GM21526 (cell line): Measurements from ENCODE around the gene ANK2.

ENCODE experiments used
- ATAC-seq: cut with Tn5 transposase; IDR thresholded peaks from one replicate; pipeline ENCODE4 v1.9.1; 2021; ENCODE audit warnings: moderate library complexity; ENCODE audit not compliant: unreplicated experiment, low FRiP score

Gene ANK2

GRCh38 chr4:113325876-113326615 is 276.6 kb downstream of the ANK2 start:
- no peak for ATAC-seq

DNA sequence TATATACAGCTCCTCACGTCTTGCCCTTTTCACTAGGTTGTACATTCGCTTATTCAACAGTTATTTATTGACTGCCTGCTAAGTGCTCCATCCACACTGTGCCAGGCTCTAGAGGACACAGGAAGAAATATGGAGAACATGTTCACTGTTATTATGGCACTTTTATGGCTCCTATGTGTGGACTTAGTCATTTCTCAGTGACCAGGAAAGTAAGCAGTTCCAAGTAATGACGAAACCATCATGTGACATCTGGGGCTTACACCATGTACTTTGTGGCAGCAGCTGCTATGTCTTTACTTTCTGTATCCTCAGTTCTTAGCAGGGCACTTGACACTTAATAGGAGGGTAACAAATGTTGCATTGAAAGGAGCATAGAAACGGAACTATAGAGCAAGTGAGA is 278.0 kb downstream of the ANK2 start:
- no peak for ATAC-seq

- no peak for ATAC-seq
These were observed 279.1 kb downstream of the ANK2 start for GRCh38 chr4:113328514-113328913.

DNA sequence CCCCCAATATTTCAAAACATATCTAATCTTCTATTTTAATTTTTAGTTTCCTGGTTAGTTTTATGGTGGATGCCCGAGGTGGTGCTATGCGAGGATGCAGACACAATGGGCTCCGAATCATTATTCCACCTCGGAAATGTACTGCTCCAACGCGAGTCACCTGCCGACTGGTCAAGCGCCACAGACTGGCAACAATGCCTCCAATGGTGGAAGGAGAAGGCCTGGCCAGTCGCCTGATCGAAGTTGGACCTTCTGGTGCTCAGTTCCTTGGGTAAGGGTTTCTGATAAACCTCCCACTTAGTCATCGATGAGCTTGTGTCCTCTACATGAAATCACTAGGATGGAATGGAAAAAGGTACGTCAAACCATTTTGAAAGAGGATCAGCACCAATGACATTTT is 280.7 kb downstream of the ANK2 start:
- no peak for ATAC-seq

- no peak for ATAC-seq
These were observed 282.4 kb downstream of the ANK2 start for GRCh38 chr4:113331811-113332210.

GRCh38 chr4:113332701-113333100 is 283.2 kb downstream of the ANK2 start:
- ATAC-seq, result no peak

DNA sequence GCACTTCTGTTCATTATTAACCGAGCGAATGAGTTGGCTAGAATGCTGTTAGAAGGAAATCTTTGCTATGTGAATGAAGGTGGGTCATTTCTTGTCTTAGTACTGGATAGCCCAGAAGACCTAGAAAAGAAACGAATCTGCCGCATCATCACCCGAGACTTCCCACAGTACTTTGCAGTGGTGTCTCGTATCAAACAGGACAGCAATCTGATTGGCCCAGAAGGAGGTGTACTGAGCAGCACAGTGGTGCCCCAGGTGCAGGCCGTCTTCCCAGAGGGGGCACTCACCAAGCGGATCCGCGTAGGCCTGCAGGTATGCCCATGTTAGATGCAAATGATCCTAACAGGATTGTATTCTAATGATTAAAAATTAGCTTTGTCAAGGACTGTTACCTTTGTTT is 286.3 kb downstream of the ANK2 start:
- no peak for ATAC-seq

- no peak for ATAC-seq
These were observed 287.1 kb downstream of the ANK2 start for GRCh38 chr4:113336556-113336955.

- ATAC-seq, result no peak
These were observed 290.0 kb downstream of the ANK2 start for GRCh38 chr4:113339430-113339813.

- ATAC-seq, result no peak
These were observed 294.6 kb downstream of the ANK2 start for GRCh38 chr4:113344100-113344499.

DNA sequence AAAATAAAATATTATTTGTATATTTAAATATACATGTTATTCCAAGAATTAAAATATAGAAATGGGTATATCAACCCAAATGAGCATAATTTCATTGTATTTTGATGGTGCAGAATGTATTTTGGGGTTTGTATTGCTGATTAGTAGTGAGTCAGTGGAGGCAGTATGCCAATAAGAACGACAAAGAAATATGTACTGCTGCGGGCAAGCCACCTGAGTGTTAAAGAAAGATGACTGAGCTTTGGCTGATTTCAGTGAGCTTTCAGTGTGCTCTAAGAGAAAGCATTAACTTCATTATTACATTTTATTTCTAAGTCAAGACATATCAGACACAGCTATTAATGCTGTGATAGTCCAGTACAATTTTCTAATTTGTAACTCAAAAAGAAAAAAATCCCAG is 297.8 kb downstream of the ANK2 start:
- no peak for ATAC-seq

- no peak for ATAC-seq
These were observed 300.0 kb downstream of the ANK2 start for GRCh38 chr4:113349430-113349829.

DNA sequence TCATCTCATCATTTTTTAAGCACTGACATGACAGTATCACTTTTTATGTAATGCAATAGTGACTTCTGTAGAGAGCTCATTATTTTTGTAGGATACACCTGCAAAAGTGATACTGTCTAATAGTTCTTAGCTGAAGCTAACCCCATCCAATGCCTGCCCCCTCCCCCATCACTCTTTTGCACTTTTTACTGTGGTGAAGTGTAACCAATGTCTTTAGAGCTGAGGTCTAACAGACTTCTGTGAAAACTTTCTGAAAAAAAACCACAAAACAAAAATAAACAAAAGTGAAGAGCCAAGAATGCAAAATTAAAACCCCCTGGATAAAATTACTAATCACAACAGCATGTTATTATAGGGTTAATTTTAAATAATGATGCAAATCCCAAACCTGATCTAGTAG is 301.1 kb downstream of the ANK2 start:
- ATAC-seq, result no peak

DNA sequence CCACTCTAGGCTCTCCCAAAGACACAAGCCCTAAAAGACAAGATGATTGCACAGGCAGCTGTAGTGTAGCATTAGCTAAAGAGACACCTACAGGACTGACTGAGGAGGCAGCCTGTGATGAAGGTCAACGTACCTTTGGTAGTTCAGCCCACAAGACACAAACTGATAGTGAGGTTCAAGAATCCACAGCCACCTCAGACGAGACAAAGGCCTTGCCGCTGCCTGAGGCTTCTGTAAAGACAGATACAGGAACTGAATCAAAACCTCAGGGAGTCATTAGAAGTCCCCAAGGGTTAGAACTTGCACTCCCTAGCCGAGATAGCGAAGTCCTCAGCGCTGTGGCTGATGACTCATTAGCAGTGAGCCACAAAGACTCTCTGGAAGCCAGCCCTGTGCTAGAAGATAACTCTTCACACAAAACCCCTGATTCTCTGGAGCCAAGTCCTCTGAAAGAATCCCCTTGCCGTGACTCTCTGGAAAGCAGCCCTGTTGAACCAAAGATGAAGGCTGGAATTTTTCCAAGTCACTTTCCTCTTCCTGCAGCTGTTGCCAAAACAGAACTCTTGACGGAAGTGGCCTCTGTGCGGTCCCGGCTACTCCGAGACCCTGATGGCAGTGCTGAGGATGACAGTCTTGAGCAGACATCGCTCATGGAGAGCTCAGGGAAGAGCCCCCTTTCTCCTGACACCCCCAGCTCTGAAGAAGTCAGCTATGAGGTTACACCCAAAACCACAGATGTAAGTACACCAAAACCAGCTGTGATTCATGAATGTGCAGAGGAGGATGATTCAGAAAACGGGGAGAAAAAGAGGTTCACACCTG is 306.3 kb downstream of the ANK2 start:
- ATAC-seq, result peak; percentile 97

DNA sequence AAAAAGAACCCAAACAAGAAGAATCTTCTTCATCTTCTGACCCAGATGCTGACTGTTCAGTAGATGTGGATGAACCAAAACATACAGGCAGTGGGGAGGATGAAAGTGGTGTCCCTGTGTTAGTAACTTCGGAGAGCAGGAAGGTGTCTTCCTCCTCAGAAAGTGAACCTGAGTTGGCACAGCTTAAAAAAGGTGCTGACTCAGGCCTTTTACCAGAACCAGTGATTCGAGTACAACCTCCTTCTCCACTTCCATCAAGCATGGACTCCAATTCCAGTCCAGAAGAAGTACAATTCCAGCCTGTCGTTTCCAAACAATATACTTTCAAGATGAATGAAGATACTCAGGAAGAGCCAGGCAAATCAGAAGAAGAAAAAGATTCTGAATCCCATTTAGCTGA is 307.0 kb downstream of the ANK2 start:
- ATAC-seq, result no peak

- no peak for ATAC-seq
These were observed 309.3 kb downstream of the ANK2 start for GRCh38 chr4:113358784-113359183.

GRCh38 chr4:113365377-113365776 is 315.9 kb downstream of the ANK2 start:
- no peak for ATAC-seq

DNA sequence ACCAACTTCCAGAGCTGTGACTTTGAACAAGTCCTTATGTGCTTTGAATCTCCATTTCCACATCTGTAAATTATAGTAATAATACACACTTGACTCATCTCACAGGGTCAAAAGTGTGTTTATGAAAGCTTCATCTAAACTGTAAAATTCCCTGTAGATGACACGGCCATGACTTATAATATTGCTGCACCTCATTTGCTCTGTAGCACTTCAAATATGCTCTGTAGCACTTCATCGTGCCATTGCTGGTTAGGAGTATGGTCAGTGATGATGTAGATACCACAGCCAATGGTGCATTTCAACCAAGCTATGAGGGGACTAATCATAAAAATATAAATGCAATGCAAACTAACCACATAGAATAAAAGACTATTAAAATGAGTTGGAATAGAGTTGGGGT is 318.6 kb downstream of the ANK2 start:
- ATAC-seq, result no peak

GRCh38 chr4:113371111-113371510 is 321.7 kb downstream of the ANK2 start:
- no peak for ATAC-seq

DNA sequence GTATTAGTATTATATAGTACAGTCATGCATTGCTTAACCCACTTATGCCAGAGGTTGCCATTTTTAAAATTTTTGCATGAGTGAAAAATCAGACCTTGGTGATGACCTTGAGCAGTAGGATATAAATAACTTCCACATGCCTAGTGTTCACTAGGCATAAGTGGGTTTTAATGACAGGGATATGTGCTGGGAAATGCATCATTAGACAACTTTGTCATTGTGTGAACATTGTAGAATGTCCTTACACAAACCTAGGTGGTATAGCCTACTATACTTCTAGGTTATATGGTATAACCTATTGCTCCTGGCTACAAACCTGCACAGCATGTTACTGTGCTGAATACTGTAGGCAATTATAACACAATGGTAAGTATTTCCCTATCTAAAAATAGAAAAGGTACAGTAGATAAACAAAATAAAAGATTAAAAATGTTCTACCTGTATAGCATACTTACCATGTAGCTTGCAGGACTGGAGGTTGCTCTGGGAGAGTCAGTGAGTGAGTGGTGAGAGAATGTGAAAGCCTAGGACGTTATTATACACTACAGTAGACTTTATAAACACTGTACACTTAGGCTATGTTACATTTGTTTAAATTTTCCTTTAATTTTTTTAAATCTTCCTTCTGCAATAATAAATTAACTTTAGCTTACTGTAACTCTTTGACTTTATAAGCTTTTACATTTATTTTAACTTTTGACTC is 326.7 kb downstream of the ANK2 start:
- ATAC-seq, result no peak

DNA sequence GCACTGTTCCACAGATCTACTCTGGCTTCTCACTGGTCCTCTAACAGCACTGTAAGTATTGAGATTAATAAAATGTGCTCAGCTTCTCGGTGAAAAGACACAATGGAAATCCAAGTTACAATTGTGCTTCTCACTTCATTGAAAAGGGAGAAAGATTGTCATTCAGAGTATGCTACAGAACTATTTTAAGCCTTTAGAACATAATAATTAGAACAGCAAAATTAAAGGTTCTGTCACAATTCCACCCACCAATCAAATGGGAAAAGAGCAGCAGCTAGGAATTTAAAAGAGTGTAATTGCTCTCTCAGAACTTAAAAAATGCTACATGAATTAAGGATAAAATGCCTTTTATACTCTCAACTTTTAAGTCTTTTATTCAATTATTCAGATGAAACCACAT is 329.4 kb downstream of the ANK2 start:
- ATAC-seq, result no peak
